GM23338 (cell line): ENCODE measurements around the gene ACTL6B. TPM values are rescaled to one million over a fixed set of nuclear protein-coding genes. Genes with fewer than 3 reads are reported as not detected.

Experiments used
- ATAC-seq: fragments of 200-7000 bp; cut with Tn5 transposase; 3 replicates; pipeline ENCODE4 v1.9.1; 2020
- DNase-seq: peaks from one replicate; pipeline ENCODE4 v3.0.0-alpha.2; 2015; ENCODE audit warnings: low spot score
- H2AFZ ChIP-seq: fragments of 200-600 bp; sonication (generic); 2 replicates; pipeline ENCODE4 v1.8.0; 2016; ENCODE audit warnings: antibody characterized with exemption, mild to moderate bottlenecking, moderate library complexity
- H3F3A ChIP-seq: fragments of 200-600 bp; sonication (generic); replicated peaks from 2 replicates; pipeline ENCODE4 v1.8.0; 2017; ENCODE audit warnings: antibody characterized with exemption, mixed run types, low read depth
- H3K27ac ChIP-seq: fragments of 200-600 bp; sonication (generic); 2 replicates; pipeline ENCODE4 v1.6.1; 2016; ENCODE audit warnings: low read depth
- H3K27me3 ChIP-seq: fragments of 200-600 bp; sonication (generic); 2 replicates; pipeline ENCODE4 v1.8.0; 2016; ENCODE audit warnings: mild to moderate bottlenecking, mixed run types, moderate library complexity; ENCODE audit not compliant: insufficient read depth
- H3K36me3 ChIP-seq: fragments of 200-600 bp; sonication (generic); 2 replicates; pipeline ENCODE4 v1.8.0; 2016; ENCODE audit warnings: mild to moderate bottlenecking; ENCODE audit not compliant: insufficient read depth
- H3K4me1 ChIP-seq: fragments of 200-600 bp; sonication (generic); 2 replicates; pipeline ENCODE4 v1.8.0; 2016; ENCODE audit warnings: mild to moderate bottlenecking, moderate library complexity; ENCODE audit not compliant: insufficient read depth
- H3K4me2 ChIP-seq: fragments of 200-600 bp; sonication (generic); 2 replicates; pipeline ENCODE4 v1.7.1; 2017; ENCODE audit warnings: mixed run types
- H3K4me3 ChIP-seq: fragments of 200-600 bp; sonication (generic); 2 replicates; pipeline ENCODE4 v1.6.1; 2016; ENCODE audit warnings: mixed run types
- H3K79me2 ChIP-seq: fragments of 200-600 bp; sonication (generic); replicated peaks from 2 replicates; pipeline ENCODE4 v1.8.0; 2017; ENCODE audit warnings: mild to moderate bottlenecking; ENCODE audit not compliant: insufficient read depth
- H3K9me2 ChIP-seq: fragments of 200-600 bp; sonication (generic); 2 replicates; pipeline ENCODE4 v1.8.0; 2017; ENCODE audit not compliant: insufficient read depth
- H4K20me1 ChIP-seq: fragments of 200-600 bp; sonication (generic); replicated peaks from 2 replicates; pipeline ENCODE4 v1.8.0; 2017; ENCODE audit warnings: mild to moderate bottlenecking; ENCODE audit not compliant: insufficient read depth
- H3K27ac Mint-ChIP-seq: 2 replicates; pipeline ENCODE4 v1.8.0; 2020; ENCODE audit warnings: inconsistent platforms, mild to moderate bottlenecking, moderate library complexity, mixed read lengths
- H3K27me3 Mint-ChIP-seq: 3 replicates; pipeline ENCODE4 v1.8.0; 2022; ENCODE audit warnings: low read depth, mild to moderate bottlenecking, moderate library complexity, mixed read lengths, inconsistent platforms; ENCODE audit not compliant: insufficient read depth, poor library complexity
- H3K36me3 Mint-ChIP-seq: 3 replicates; pipeline ENCODE4 v1.8.0; 2021; ENCODE audit warnings: low read depth, mild to moderate bottlenecking, inconsistent platforms, moderate library complexity, mixed read lengths
- H3K4me1 Mint-ChIP-seq: 3 replicates; pipeline ENCODE4 v1.8.0; 2020; ENCODE audit warnings: mild to moderate bottlenecking, inconsistent platforms, mixed read lengths
- H3K4me3 Mint-ChIP-seq: 3 replicates; pipeline ENCODE4 v1.8.0; 2021; ENCODE audit warnings: moderate library complexity, mild to moderate bottlenecking, inconsistent platforms, mixed read lengths
- H3K9me3 Mint-ChIP-seq: 3 replicates; pipeline ENCODE4 v1.8.0; 2020; ENCODE audit warnings: moderate library complexity, mild to moderate bottlenecking, inconsistent platforms, mixed read lengths
- CREB1 ChIP-seq: fragments of 250-450 bp; sonication (Bioruptor Pico); IDR thresholded peaks from 2 replicates; pipeline ENCODE4 v1.5.0; 2020; ENCODE audit warnings: low read depth, mild to moderate bottlenecking, moderate library complexity
- EZH2 ChIP-seq: fragments of 200-600 bp; sonication (generic); IDR thresholded peaks from one replicate; pipeline ENCODE4 v1.8.0; 2017; ENCODE audit warnings: antibody characterized with exemption, mild to moderate bottlenecking, low read depth; ENCODE audit not compliant: unreplicated experiment
- EZH2phosphoT487 ChIP-seq: fragments of 200-600 bp; sonication (generic); IDR thresholded peaks from one replicate; pipeline ENCODE4 v1.8.1; 2018; ENCODE audit warnings: antibody characterized with exemption; ENCODE audit not compliant: unreplicated experiment
- JUNB ChIP-seq: IDR thresholded peaks from one replicate; pipeline ENCODE4 v1.6.1; 2016; ENCODE audit warnings: antibody characterized with exemption; ENCODE audit not compliant: unreplicated experiment
- NANOG ChIP-seq: IDR thresholded peaks from 2 replicates; pipeline ENCODE4 v1.6.1; 2016; ENCODE audit warnings: antibody characterized with exemption, borderline replicate concordance
- POLR2AphosphoS5 ChIP-seq: IDR thresholded peaks from 2 replicates; pipeline ENCODE4 v1.6.1; 2016; ENCODE audit warnings: antibody characterized with exemption, low read depth
- STAT1 ChIP-seq: IDR thresholded peaks from one replicate; pipeline ENCODE4 v1.6.1; 2016; ENCODE audit warnings: antibody characterized with exemption; ENCODE audit not compliant: unreplicated experiment
- ZNF114 ChIP-seq: fragments of 250-450 bp; sonication (Bioruptor Pico); IDR thresholded peaks from 2 replicates; pipeline ENCODE4 v1.5.0; 2020; ENCODE audit warnings: mild to moderate bottlenecking, moderate library complexity
- ZNF331 ChIP-seq: fragments of 250-450 bp; sonication (Bioruptor Pico); IDR thresholded peaks from 2 replicates; pipeline ENCODE4 v1.5.0; 2020; ENCODE audit warnings: low read depth, mild to moderate bottlenecking, moderate library complexity
- polyA plus RNA-seq: library from polyadenylated mRNA; unstranded; fragments of >200 nt; fragmentation: Nextera tagmentation; extraction: Ambion mirVana; gene quantifications from 2 replicates; pipeline ENCODE4 v1.2.1, GENCODE V29; 2016
- total RNA-seq: library from RNA; depleted of rRNA; stranded (reverse); fragments of >200 nt; shearing (Covaris generic); gene quantifications from 2 replicates; pipeline ENCODE4 v1.2.3, GENCODE V29; 2014
- TF ChIP-seq, protein P1 (sequence below), 2 experiments: fragments of 200-600 bp in 1 of 2; sonication (generic) in 1 of 2; conservative IDR thresholded peaks; 2 replicates each; pipeline versions ENCODE4 v1.5.1 to v1.6.1; 2016 to 2017; ENCODE audit warnings: antibody characterized with exemption in 2 of 2, low read depth in 2 of 2, mild to moderate bottlenecking in 2 of 2, moderate library complexity in 1 of 2
- TF ChIP-seq, protein P2 (sequence below): IDR thresholded peaks from 2 replicates; pipeline ENCODE4 v1.6.1; 2016; ENCODE audit warnings: antibody characterized with exemption
- TF ChIP-seq, protein P3 (sequence below): fragments of 250-450 bp; sonication (Bioruptor Pico); IDR thresholded peaks from 2 replicates; pipeline ENCODE4 v1.5.0; 2020; ENCODE audit warnings: mild to moderate bottlenecking, moderate library complexity
- TF ChIP-seq, protein P4 (sequence below): IDR thresholded peaks from one replicate; pipeline ENCODE4 v1.6.1; 2018; ENCODE audit warnings: antibody characterized with exemption; ENCODE audit not compliant: unreplicated experiment

The ACTL6B gene
- total and polyA plus RNA-seq, 2 experiments from 2014 or later = 0.69 to 2.5 TPM

DNA sequence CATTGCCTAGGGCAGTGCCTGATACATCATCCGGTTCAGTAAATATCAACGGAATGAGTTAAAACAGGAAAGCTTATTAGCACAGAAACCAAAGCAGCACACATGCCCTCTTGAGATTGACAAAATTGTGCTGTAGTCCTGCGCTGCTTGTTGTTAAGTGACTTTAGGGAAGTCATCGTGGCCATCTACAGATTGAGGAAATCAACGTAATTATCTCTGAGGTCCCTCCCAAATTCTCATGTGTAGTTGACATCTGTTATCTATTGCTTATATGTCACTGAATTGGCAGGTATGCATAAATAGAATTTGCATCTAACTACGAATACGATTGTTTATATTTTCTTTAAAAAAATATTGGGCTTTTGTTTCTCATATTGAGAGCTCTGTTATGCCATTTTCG, 13.8 kb upstream of the ACTL6B start:
- H3K9me3 Mint-ChIP-seq = no peaks in the 10 kb centered on the region; the same call in 2 of the 3 replicates
- H3K27ac Mint-ChIP-seq = no peak overlapping the region
- ATAC-seq (no peak), DNase-seq (no peak)
- no peak overlapping the region for H3K4me3 ChIP-seq
- H2AFZ ChIP-seq = no peak overlapping the region
- no peaks in the 10 kb centered on the region for H3K9me2 ChIP-seq
- H3K4me1 Mint-ChIP-seq = no peaks in the 10 kb centered on the region
- H3K27me3 Mint-ChIP-seq = peaks cover 31% of the 10 kb centered on the region
- no peaks in the 10 kb centered on the region for H3K36me3 ChIP-seq
- peaks cover 16% of the 10 kb centered on the region for H3K27me3 ChIP-seq
- no peaks in the 10 kb centered on the region for H3F3A ChIP-seq
- no peaks in the 10 kb centered on the region for H4K20me1 ChIP-seq
- no peaks in the 10 kb centered on the region for H3K4me1 ChIP-seq
- H3K79me2 ChIP-seq = no peaks in the 10 kb centered on the region
- H3K4me3 Mint-ChIP-seq = no peak overlapping the region
- H3K27ac ChIP-seq = no peak overlapping the region
- H3K4me2 ChIP-seq = no peak overlapping the region
- H3K36me3 Mint-ChIP-seq = no peaks in the 10 kb centered on the region
- TF ChIP-seq POLR2AphosphoS5 (no peak), CREB1 (no peak), EZH2 (no peak), STAT1 (no peak), NANOG (no peak), EZH2phosphoT487 (no peak), ZNF114 (CRISPR knock-in tag) (no peak), JUNB (no peak), ZNF331 (no peak)
- TF ChIP-seq, protein P1, sequence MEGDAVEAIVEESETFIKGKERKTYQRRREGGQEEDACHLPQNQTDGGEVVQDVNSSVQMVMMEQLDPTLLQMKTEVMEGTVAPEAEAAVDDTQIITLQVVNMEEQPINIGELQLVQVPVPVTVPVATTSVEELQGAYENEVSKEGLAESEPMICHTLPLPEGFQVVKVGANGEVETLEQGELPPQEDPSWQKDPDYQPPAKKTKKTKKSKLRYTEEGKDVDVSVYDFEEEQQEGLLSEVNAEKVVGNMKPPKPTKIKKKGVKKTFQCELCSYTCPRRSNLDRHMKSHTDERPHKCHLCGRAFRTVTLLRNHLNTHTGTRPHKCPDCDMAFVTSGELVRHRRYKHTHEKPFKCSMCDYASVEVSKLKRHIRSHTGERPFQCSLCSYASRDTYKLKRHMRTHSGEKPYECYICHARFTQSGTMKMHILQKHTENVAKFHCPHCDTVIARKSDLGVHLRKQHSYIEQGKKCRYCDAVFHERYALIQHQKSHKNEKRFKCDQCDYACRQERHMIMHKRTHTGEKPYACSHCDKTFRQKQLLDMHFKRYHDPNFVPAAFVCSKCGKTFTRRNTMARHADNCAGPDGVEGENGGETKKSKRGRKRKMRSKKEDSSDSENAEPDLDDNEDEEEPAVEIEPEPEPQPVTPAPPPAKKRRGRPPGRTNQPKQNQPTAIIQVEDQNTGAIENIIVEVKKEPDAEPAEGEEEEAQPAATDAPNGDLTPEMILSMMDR (conservative IDR thresholded peaks at IDR 0.05; ENCODE audit: low read depth in 2 of 2) = no peak
- TF ChIP-seq, protein P2, sequence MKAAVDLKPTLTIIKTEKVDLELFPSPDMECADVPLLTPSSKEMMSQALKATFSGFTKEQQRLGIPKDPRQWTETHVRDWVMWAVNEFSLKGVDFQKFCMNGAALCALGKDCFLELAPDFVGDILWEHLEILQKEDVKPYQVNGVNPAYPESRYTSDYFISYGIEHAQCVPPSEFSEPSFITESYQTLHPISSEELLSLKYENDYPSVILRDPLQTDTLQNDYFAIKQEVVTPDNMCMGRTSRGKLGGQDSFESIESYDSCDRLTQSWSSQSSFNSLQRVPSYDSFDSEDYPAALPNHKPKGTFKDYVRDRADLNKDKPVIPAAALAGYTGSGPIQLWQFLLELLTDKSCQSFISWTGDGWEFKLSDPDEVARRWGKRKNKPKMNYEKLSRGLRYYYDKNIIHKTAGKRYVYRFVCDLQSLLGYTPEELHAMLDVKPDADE = no peak
- TF ChIP-seq, protein P3, sequence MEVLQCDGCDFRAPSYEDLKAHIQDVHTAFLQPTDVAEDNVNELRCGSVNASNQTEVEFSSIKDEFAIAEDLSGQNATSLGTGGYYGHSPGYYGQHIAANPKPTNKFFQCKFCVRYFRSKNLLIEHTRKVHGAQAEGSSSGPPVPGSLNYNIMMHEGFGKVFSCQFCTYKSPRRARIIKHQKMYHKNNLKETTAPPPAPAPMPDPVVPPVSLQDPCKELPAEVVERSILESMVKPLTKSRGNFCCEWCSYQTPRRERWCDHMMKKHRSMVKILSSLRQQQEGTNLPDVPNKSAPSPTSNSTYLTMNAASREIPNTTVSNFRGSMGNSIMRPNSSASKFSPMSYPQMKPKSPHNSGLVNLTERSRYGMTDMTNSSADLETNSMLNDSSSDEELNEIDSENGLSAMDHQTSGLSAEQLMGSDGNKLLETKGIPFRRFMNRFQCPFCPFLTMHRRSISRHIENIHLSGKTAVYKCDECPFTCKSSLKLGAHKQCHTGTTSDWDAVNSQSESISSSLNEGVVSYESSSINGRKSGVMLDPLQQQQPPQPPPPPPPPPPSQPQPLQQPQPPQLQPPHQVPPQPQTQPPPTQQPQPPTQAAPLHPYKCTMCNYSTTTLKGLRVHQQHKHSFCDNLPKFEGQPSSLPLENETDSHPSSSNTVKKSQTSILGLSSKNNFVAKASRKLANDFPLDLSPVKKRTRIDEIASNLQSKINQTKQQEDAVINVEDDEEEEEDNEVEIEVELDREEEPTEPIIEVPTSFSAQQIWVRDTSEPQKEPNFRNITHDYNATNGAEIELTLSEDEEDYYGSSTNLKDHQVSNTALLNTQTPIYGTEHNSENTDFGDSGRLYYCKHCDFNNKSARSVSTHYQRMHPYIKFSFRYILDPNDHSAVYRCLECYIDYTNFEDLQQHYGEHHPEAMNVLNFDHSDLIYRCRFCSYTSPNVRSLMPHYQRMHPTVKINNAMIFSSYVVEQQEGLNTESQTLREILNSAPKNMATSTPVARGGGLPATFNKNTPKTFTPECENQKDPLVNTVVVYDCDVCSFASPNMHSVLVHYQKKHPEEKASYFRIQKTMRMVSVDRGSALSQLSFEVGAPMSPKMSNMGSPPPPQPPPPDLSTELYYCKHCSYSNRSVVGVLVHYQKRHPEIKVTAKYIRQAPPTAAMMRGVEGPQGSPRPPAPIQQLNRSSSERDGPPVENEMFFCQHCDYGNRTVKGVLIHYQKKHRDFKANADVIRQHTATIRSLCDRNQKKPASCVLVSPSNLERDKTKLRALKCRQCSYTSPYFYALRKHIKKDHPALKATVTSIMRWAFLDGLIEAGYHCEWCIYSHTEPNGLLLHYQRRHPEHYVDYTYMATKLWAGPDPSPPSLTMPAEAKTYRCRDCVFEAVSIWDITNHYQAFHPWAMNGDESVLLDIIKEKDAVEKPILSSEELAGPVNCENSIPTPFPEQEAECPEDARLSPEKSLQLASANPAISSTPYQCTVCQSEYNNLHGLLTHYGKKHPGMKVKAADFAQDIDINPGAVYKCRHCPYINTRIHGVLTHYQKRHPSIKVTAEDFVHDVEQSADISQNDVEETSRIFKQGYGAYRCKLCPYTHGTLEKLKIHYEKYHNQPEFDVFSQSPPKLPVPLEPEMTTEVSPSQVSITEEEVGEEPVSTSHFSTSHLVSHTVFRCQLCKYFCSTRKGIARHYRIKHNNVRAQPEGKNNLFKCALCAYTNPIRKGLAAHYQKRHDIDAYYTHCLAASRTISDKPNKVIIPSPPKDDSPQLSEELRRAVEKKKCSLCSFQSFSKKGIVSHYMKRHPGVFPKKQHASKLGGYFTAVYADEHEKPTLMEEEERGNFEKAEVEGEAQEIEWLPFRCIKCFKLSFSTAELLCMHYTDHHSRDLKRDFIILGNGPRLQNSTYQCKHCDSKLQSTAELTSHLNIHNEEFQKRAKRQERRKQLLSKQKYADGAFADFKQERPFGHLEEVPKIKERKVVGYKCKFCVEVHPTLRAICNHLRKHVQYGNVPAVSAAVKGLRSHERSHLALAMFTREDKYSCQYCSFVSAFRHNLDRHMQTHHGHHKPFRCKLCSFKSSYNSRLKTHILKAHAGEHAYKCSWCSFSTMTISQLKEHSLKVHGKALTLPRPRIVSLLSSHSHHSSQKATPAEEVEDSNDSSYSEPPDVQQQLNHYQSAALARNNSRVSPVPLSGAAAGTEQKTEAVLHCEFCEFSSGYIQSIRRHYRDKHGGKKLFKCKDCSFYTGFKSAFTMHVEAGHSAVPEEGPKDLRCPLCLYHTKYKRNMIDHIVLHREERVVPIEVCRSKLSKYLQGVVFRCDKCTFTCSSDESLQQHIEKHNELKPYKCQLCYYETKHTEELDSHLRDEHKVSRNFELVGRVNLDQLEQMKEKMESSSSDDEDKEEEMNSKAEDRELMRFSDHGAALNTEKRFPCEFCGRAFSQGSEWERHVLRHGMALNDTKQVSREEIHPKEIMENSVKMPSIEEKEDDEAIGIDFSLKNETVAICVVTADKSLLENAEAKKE (CRISPR knock-in tag) = no peak
- TF ChIP-seq, protein P4, sequence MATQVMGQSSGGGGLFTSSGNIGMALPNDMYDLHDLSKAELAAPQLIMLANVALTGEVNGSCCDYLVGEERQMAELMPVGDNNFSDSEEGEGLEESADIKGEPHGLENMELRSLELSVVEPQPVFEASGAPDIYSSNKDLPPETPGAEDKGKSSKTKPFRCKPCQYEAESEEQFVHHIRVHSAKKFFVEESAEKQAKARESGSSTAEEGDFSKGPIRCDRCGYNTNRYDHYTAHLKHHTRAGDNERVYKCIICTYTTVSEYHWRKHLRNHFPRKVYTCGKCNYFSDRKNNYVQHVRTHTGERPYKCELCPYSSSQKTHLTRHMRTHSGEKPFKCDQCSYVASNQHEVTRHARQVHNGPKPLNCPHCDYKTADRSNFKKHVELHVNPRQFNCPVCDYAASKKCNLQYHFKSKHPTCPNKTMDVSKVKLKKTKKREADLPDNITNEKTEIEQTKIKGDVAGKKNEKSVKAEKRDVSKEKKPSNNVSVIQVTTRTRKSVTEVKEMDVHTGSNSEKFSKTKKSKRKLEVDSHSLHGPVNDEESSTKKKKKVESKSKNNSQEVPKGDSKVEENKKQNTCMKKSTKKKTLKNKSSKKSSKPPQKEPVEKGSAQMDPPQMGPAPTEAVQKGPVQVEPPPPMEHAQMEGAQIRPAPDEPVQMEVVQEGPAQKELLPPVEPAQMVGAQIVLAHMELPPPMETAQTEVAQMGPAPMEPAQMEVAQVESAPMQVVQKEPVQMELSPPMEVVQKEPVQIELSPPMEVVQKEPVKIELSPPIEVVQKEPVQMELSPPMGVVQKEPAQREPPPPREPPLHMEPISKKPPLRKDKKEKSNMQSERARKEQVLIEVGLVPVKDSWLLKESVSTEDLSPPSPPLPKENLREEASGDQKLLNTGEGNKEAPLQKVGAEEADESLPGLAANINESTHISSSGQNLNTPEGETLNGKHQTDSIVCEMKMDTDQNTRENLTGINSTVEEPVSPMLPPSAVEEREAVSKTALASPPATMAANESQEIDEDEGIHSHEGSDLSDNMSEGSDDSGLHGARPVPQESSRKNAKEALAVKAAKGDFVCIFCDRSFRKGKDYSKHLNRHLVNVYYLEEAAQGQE = no peak
